ENCODE data around the gene GNGT2.

The GNGT2 gene

GRCh38 chr17:49190932-49191331, 19.4 kb downstream of the GNGT2 start:
- H3K27ac ChIP-seq (ENCODE audit: extremely low read depth, low read depth, low read length): no peak overlapping the region
- CTCF ChIA-PET: interaction anchor here (0.6 to 4.5 kb wide), 2 partner anchors 10 to 270 kb away, joined by 3 to 28 read pairs; no protein-coding TSS in a partner anchor
- no peak overlapping the region for H3K4me3 ChIP-seq (ENCODE audit: low read depth, low read length)
- H3K36me3 ChIP-seq (ENCODE audit: control insufficient read depth in 2 of 2, insufficient read depth in 1 of 2, low read length in 2 of 2): no peaks in the 10 kb centered on the region
- no peak for TF ChIP-seq ZSCAN5A (tag by site-specific recombination; IDR thresholded peaks at IDR 0.05)
- TF ChIP-seq YY1 (tag by site-specific recombination; IDR thresholded peaks at IDR 0.05): no peak
- TF ChIP-seq ZNF157 (tag by site-specific recombination; IDR thresholded peaks at IDR 0.05): no peak
- no peak for TF ChIP-seq ZNF341 (tag by site-specific recombination; IDR thresholded peaks at IDR 0.05; ENCODE audit: low read depth)
- TF ChIP-seq ZNF837 (tag by site-specific recombination; IDR thresholded peaks at IDR 0.05): no peak
- TF ChIP-seq MEIS1 (CRISPR knock-in tag; IDR thresholded peaks at IDR 0.05; ENCODE audit: borderline replicate concordance): no peak
- no peak for TF ChIP-seq ZNF26 (tag by site-specific recombination; IDR thresholded peaks at IDR 0.05)
- TF ChIP-seq MYNN (tag by site-specific recombination; IDR thresholded peaks at IDR 0.05; ENCODE audit: borderline replicate concordance): no peak
- no peak for TF ChIP-seq ZBTB6 (tag by site-specific recombination; IDR thresholded peaks at IDR 0.05)
- no peak for TF ChIP-seq CTCF (tag by site-specific recombination; IDR thresholded peaks at IDR 0.05)
- TF ChIP-seq ZNF266 (tag by site-specific recombination; IDR thresholded peaks at IDR 0.05; ENCODE audit: low read depth): no peak
- TF ChIP-seq OSR2 (tag by site-specific recombination; IDR thresholded peaks at IDR 0.05): no peak
- TF ChIP-seq ZNF354C (tag by site-specific recombination; IDR thresholded peaks at IDR 0.05; ENCODE audit: borderline replicate concordance, low read depth): no peak
- TF ChIP-seq ZNF558 (tag by site-specific recombination; IDR thresholded peaks at IDR 0.05): no peak
- TF ChIP-seq ZNF521 (tag by site-specific recombination; IDR thresholded peaks at IDR 0.05): no peak
- no peak for TF ChIP-seq ZNF585B (tag by site-specific recombination; IDR thresholded peaks at IDR 0.05)
- TF ChIP-seq ZNF175 (tag by site-specific recombination; IDR thresholded peaks at IDR 0.05): no peak
- no peak for TF ChIP-seq ZNF747 (tag by site-specific recombination; IDR thresholded peaks at IDR 0.05)
- POLR2A ChIA-PET: interaction anchor here (0.9 kb wide), 1 partner anchor 37 kb away, joined by 3 read pairs; no protein-coding TSS in a partner anchor
- H3K4me1 ChIP-seq (ENCODE audit: control insufficient read depth, insufficient read depth, low read length): peaks cover 2% of the 10 kb centered on the region; the same call in 1 of the 2 replicates
- no peaks in the 10 kb centered on the region for H3K9me3 ChIP-seq (ENCODE audit: control insufficient read depth, insufficient read depth, low read depth, low read length)

GRCh38 chr17:49187301-49187700, 23.1 kb downstream of the GNGT2 start:
- no peaks in the 10 kb centered on the region for H3K36me3 ChIP-seq (ENCODE audit: control insufficient read depth in 2 of 2, insufficient read depth in 1 of 2, low read length in 2 of 2)
- CTCF ChIA-PET: interaction anchor here (0.7 to 1.5 kb wide), 2 partner anchors 40 to 142 kb away, joined by 3 to 4 read pairs; no protein-coding TSS in a partner anchor
- POLR2A ChIA-PET: no interaction called here
- peaks cover 2% of the 10 kb centered on the region; the same call in 1 of the 2 replicates for H3K4me1 ChIP-seq (ENCODE audit: control insufficient read depth, insufficient read depth, low read length)
- H3K9me3 ChIP-seq (ENCODE audit: control insufficient read depth, insufficient read depth, low read depth, low read length): no peaks in the 10 kb centered on the region
- H3K4me3 ChIP-seq (ENCODE audit: low read depth, low read length): no peak overlapping the region
- no peak overlapping the region for H3K27ac ChIP-seq (ENCODE audit: extremely low read depth, low read depth, low read length)
- TF ChIP-seq ZNF133 (tag by site-specific recombination; IDR thresholded peaks at IDR 0.05) (no peak), ZNF37A (tag by site-specific recombination; IDR thresholded peaks at IDR 0.05) (no peak), PRDM2 (tag by site-specific recombination; IDR thresholded peaks at IDR 0.05; ENCODE audit: borderline replicate concordance) (no peak), ZNF23 (tag by site-specific recombination; IDR thresholded peaks at IDR 0.05; ENCODE audit: borderline replicate concordance) (no peak), ZNF768 (tag by site-specific recombination; IDR thresholded peaks at IDR 0.05) (no peak), ZNF777 (tag by site-specific recombination; IDR thresholded peaks at IDR 0.05; ENCODE audit: borderline replicate concordance) (no peak)

All from HEK293 (cell line).